Adrenal gland (tissue), 12 donors: ENCODE results near the gene SPATA25. TPM values are rescaled to one million over a fixed set of nuclear protein-coding genes. Genes with fewer than 3 reads are reported as not detected.

ENCODE experiments used
- DNase-seq, 7 donors: peaks; one replicate each; pipeline ENCODE4 v3.0.0-alpha.2; 2019 to 2020
- H3K27ac ChIP-seq, 5 donors: fragments of 200-600 bp; sonication (generic) in 4 of 5; 1 replicate in 3 of 5; 2 replicates in 2 of 5; pipeline versions ENCODE4 v1.5.1 to v1.8.0; 2016 to 2020; ENCODE audit warnings: mild to moderate bottlenecking in 1 of 5
- H3K27me3 ChIP-seq: fragments of 200-600 bp; 2 replicates; pipeline ENCODE4 v1.8.0; 2021
- H3K36me3 ChIP-seq, 2 donors: fragments of 200-600 bp; replicated peaks in 1 of 2; 1 replicate in 1 of 2; 2 replicates in 1 of 2; pipeline versions ENCODE4 v1.5.1 to v1.8.0; 2018 to 2022
- H3K4me1 ChIP-seq, 2 donors: fragments of 200-600 bp; replicated peaks in 1 of 2; 1 replicate in 1 of 2; 2 replicates in 1 of 2; pipeline versions ENCODE4 v1.5.1 to v1.8.0; 2018 to 2021
- H3K4me3 ChIP-seq, 4 donors: fragments of 200-600 bp; sonication (generic) in 3 of 4; one replicate each; pipeline ENCODE4 v1.5.1; 2016 to 2018
- H3K9me3 ChIP-seq, 3 donors: fragments of 200-600 bp; sonication (generic) in 1 of 3; replicated peaks in 1 of 3; 1 replicate in 2 of 3; 2 replicates in 1 of 3; pipeline versions ENCODE4 v1.5.1 to v1.8.0; 2016 to 2021
- CTCF ChIP-seq, 6 experiments: fragments of 450-650 bp in 4 of 6; fragments of 200-600 bp in 2 of 6; sonication (generic) in 1 of 6; IDR thresholded peaks; 1 replicate in 5 of 6; 2 replicates in 1 of 6; pipeline versions ENCODE4 v1.5.1 to v1.8.0; 2016 to 2021; ENCODE audit warnings: antibody characterized with exemption in 6 of 6, mild to moderate bottlenecking in 2 of 6, moderate library complexity in 1 of 6
- POLR2A ChIP-seq, 2 donors: fragments of 450-650 bp; IDR thresholded peaks; one replicate each; pipeline ENCODE4 v1.6.1; 2017; ENCODE audit warnings: antibody characterized with exemption in 2 of 2, mild to moderate bottlenecking in 2 of 2, moderate library complexity in 1 of 2
- WGBS, 4 donors: extraction: QIAGEN DNeasy Blood & Tissue Kit in 2 of 4; methylation state at CpG; one replicate each; pipeline versions ENCODE4 v1.1.5 to v1.1.7; 2013 to 2017; 5-methylcytosine and 5-hydroxymethylcytosine counted together
- intact Hi-C, 2 donors: fragments of 100-400 bp; cut with DNase I; formaldehyde crosslinking; loops; one replicate each; pipeline versions ENCODE4 v1.14.1 to v1.15.0; 2022 to 2023
- polyA plus RNA-seq, 3 donors: library from polyadenylated mRNA; stranded (reverse); fragments of 200-250 nt in 2 of 3; fragments of 350-450 nt in 1 of 3; fragmentation: Illumina TruSeq in 1 of 3; extraction: RNeasy Lipid Tissue Mini Kit (QIAGEN cat#74804) in 1 of 3; gene quantifications; one replicate each; pipeline ENCODE4 v1.2.3, GENCODE V29; 2013 to 2014
- total RNA-seq, 9 donors: library from RNA; depleted of rRNA in 4 of 9; stranded (reverse); fragments of >200 nt in 4 of 9; fragments of 120-200 nt in 1 of 9; fragmentation: NEBNext Ultra II Directional in 1 of 9; extraction: Animal tissue kit (Norgen Biotek cat#: 25700) in 1 of 9; gene quantifications; one replicate each; pipeline versions ENCODE4 v1.1.0 to v1.2.4, GENCODE V29; 2013 to 2023
- donor health status: healthy with polysubstance abuse.
- donor health status: Bipolar disorder and iron deficiency.
- donor health status: DM: yes; HTN: yes; CAD: no.
- donor health status: DM: no; HTN: no; CAD: no.
- donor health status: DM: no; HTN: no; CAD: no.
- donor health status: DM: yes; HTN: yes; CAD: no.

The SPATA25 gene
- total and polyA plus RNA-seq, 12 donors, result 0.29 to 12.5 (median 2.9) TPM; not detected in 1

- Histone ChIP-seq H3K27me3 (no peaks in the 10 kb centered on the region), H3K9me3 (no peaks in the 10 kb centered on the region), H3K4me1 (peaks cover 25 to 41% of the 10 kb centered on the region in 2 donors), H3K4me3 (no peak overlapping the region), H3K27ac (peak overlapping the region in 2 of 5 donors; percentile 5 to 32), H3K36me3 (peaks cover 0 to 73% of the 10 kb centered on the region in 2 donors)
- no peak for DNase-seq
- no peak for TF ChIP-seq CTCF (IDR thresholded peaks at IDR 0.05)
- TF ChIP-seq POLR2A (IDR thresholded peaks at IDR 0.05), result no peak
- intact Hi-C loops, result loop anchor here (5.0 kb wide), 2 partner anchors 48 to 58 kb away; no protein-coding TSS in a partner anchor
- WGBS, 4 donors, result 68 to 82% (median 77%) methylated on average over 6 to 12 of the region's 12 CpGs
Measured at GRCh38 chr20:45894797-45895196, 7.4 kb upstream of the SPATA25 start.

- intact Hi-C loops, result no loop called here
- DNase-seq, result no peak
- Histone ChIP-seq H3K36me3 (peaks cover 0 to 63% of the 10 kb centered on the region in 2 donors), H3K9me3 (no peaks in the 10 kb centered on the region), H3K4me1 (peaks cover 25 to 51% of the 10 kb centered on the region in 2 donors), H3K4me3 (no peak overlapping the region), H3K27me3 (no peaks in the 10 kb centered on the region), H3K27ac (peak overlapping the region in 1 of 5 donors; percentile 95)
- TF ChIP-seq CTCF (IDR thresholded peaks at IDR 0.05), result no peak
- no peak for TF ChIP-seq POLR2A (IDR thresholded peaks at IDR 0.05)
- 81 to 89% (median 86%) methylated on average over 4 of the region's 4 CpGs for WGBS, 4 donors
Measured at GRCh38 chr20:45893831-45894230, 6.4 kb upstream of the SPATA25 start.

- intact Hi-C loops, result no loop called here
- peak in 1 of 2 donors; percentile 20 for TF ChIP-seq POLR2A (IDR thresholded peaks at IDR 0.05)
- no peak for TF ChIP-seq CTCF (IDR thresholded peaks at IDR 0.05)
Measured at GRCh38 chr20:45892828-45893500, 5.5 kb upstream of the SPATA25 start.

GRCh38 chr20:45892049-45892825 is 4.8 kb upstream of the SPATA25 start:
- H3K27ac ChIP-seq, result peak overlapping the region; percentile 67 to 96 (median 91)
- intact Hi-C loops, result no loop called here
- peak overlapping the region; percentile 4 to 71 (median 62) for H3K4me3 ChIP-seq
- 52 to 63% (median 55%) methylated on average over 7 to 9 of the region's 9 CpGs for WGBS, 4 donors
- peaks cover 0 to 55% of the 10 kb centered on the region in 2 donors for H3K36me3 ChIP-seq
- peak in 6 of 7 donors; percentile 67 to 75 (median 70) for DNase-seq
- H3K27me3 ChIP-seq, result no peaks in the 10 kb centered on the region
- TF ChIP-seq CTCF (IDR thresholded peaks at IDR 0.05) (peak in 1 of 6 experiments; percentile 24), POLR2A (IDR thresholded peaks at IDR 0.05) (peak in 1 of 2 donors; percentile 18)
- no peaks in the 10 kb centered on the region for H3K9me3 ChIP-seq
- peaks cover 25 to 54% of the 10 kb centered on the region in 2 donors for H3K4me1 ChIP-seq

More at GRCh38 chr20:45892828-45893500, 5.5 kb upstream of the SPATA25 start:
- H3K4me1 ChIP-seq, result peaks cover 25 to 54% of the 10 kb centered on the region in 2 donors
- WGBS, 4 donors, result 26 to 65% (median 37%) methylated on average over 2 to 4 of the region's 4 CpGs
- peaks cover 0 to 55% of the 10 kb centered on the region in 2 donors for H3K36me3 ChIP-seq
- no peaks in the 10 kb centered on the region for H3K9me3 ChIP-seq
- no peaks in the 10 kb centered on the region for H3K27me3 ChIP-seq
- DNase-seq, result peak in 2 of 7 donors; percentile 53 to 59
- peak overlapping the region in 3 of 5 donors; percentile 91 to 96 (median 95) for H3K27ac ChIP-seq
- H3K4me3 ChIP-seq, result peak overlapping the region in 2 of 4 donors; percentile 64 to 71
